ENCODE measurements around the gene KRTCAP2. TPM values are rescaled to one million over a fixed set of nuclear protein-coding genes. Genes with fewer than 3 reads are reported as not detected.

KRTCAP2 gene
- polyA plus RNA-seq, 1 of the 3 experiments (the other 2 are of a cell fraction), result 238 TPM

DNA sequence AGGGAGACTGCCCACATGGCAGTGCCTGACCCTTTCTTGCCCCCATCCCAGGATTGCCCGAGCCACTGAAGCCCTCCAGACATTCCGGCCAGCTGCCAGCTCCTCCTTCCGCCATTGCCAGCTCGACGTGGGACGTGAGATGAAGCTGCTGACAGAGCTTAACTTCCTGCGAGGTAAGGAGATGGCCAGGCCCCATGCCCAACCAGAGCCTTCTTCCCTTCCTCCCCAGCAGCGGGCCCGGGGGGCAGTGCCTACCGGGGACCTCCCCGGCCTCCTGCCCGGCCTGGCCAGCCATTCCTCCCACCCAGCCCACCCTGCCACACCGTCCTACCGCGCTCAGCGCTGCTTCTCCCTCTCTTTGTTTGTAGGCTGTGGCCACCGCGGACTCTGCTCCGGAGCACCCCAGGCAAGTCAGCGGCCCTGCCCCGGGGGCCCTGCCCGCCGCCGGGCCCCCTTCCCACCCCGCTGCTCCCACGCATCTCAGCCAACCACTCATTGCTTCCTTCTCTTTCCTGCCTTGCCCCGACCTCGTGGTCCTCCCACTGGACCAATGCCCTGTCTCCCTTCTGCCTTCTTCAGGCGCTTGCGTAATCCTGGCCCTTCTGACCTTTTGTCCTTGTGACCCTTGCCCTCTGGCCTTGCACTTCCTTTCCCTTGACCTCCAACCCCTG, 5.5 kb upstream of the KRTCAP2 start:
- Histone ChIP-seq H4K20me1 (ENCODE audit: insufficient read depth) (no peaks in the 10 kb centered on the region), H3K4me2 (no peak overlapping the region), H2AFZ (ENCODE audit: low read depth) (no peak overlapping the region), H3K9me3 (no peaks in the 10 kb centered on the region), H3K9me2 (no peaks in the 10 kb centered on the region), H3K27me3 (ENCODE audit: insufficient read depth) (no peaks in the 10 kb centered on the region), H3F3A (replicated peaks; ENCODE audit: insufficient read depth) (peaks cover 15% of the 10 kb centered on the region), H3K36me3 (replicated peaks in 1 of 2; ENCODE audit: control insufficient read depth in 1 of 2, insufficient read depth in 2 of 2, low read length in 1 of 2) (peaks cover 20 to 44% of the 10 kb centered on the region in 2 experiments), H3K27ac (ENCODE audit: low read depth in 2 of 2, low read length in 1 of 2) (no peak overlapping the region), H3K79me2 (ENCODE audit: insufficient read depth) (peaks cover 12% of the 10 kb centered on the region; the same call in 1 of the 2 replicates), H3K4me1 (ENCODE audit: control insufficient read depth in 1 of 2, insufficient read depth in 2 of 2, low read depth in 1 of 2, low read length in 1 of 2) (peaks cover 0 to 24% of the 10 kb centered on the region in 2 experiments; a peak in 2 of 4 replicates), H3K9ac (no peak overlapping the region), H3K4me3 (ENCODE audit: low read depth in 2 of 2, low read length in 1 of 2) (no peak overlapping the region)
- TF ChIP-seq EZH2phosphoT487 (IDR thresholded peaks at IDR 0.05; ENCODE audit: borderline replicate concordance, low read depth), result no peak
- TF ChIP-seq, protein P1, sequence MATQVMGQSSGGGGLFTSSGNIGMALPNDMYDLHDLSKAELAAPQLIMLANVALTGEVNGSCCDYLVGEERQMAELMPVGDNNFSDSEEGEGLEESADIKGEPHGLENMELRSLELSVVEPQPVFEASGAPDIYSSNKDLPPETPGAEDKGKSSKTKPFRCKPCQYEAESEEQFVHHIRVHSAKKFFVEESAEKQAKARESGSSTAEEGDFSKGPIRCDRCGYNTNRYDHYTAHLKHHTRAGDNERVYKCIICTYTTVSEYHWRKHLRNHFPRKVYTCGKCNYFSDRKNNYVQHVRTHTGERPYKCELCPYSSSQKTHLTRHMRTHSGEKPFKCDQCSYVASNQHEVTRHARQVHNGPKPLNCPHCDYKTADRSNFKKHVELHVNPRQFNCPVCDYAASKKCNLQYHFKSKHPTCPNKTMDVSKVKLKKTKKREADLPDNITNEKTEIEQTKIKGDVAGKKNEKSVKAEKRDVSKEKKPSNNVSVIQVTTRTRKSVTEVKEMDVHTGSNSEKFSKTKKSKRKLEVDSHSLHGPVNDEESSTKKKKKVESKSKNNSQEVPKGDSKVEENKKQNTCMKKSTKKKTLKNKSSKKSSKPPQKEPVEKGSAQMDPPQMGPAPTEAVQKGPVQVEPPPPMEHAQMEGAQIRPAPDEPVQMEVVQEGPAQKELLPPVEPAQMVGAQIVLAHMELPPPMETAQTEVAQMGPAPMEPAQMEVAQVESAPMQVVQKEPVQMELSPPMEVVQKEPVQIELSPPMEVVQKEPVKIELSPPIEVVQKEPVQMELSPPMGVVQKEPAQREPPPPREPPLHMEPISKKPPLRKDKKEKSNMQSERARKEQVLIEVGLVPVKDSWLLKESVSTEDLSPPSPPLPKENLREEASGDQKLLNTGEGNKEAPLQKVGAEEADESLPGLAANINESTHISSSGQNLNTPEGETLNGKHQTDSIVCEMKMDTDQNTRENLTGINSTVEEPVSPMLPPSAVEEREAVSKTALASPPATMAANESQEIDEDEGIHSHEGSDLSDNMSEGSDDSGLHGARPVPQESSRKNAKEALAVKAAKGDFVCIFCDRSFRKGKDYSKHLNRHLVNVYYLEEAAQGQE (IDR thresholded peaks at IDR 0.05; ENCODE audit: low read depth, low read length), result no peak
- DNase-seq, result no peak
- ChIA-PET CTCF (interaction anchor here (1.2 to 9.6 kb wide), 9 partner anchors 8 to 94 kb away, joined by 3 to 203 read pairs (median 10); partner anchors contain the start of gene THBS3), POLR2A (interaction anchor here (1.8 kb wide), 1 partner anchor 15 kb away, joined by 6 read pairs; no protein-coding TSS in a partner anchor)
- WGBS (ENCODE audit: low lambda C conversion rate), result 91% methylated on average over 21 of the region's 30 CpGs

DNA sequence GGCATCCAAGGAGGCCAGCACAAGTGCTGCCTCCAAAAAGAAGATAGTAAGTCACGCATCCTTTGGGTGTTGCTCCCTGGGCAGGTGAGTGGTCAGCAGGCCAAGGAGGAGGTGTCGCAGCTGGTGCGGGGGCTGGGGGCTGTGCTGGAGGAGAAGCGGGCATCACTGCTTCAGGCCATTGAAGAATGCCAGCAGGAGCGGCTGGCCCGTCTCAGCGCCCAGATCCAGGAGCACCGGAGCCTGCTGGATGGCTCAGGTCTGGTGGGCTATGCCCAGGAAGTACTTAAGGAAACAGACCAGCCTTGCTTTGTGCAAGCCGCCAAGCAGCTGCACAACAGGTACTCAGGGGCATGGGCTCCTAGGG, 4.8 kb upstream of the KRTCAP2 start:
- no peaks in the 10 kb centered on the region for H4K20me1 ChIP-seq (ENCODE audit: insufficient read depth)
- H3K9me2 ChIP-seq, result no peaks in the 10 kb centered on the region
- no peak overlapping the region for H3K4me3 ChIP-seq (ENCODE audit: low read depth in 2 of 2, low read length in 1 of 2)
- no peak overlapping the region for H3K4me2 ChIP-seq
- ChIA-PET POLR2A (interaction anchor here (1.8 kb wide), 1 partner anchor 16 kb away, joined by 6 read pairs; no protein-coding TSS in a partner anchor), CTCF (interaction anchor here (0.8 to 9.6 kb wide), 13 partner anchors 8 to 179 kb away, joined by 3 to 203 read pairs (median 8); partner anchors contain the start of gene THBS3)
- H2AFZ ChIP-seq (ENCODE audit: low read depth), result no peak overlapping the region
- peaks cover 20% of the 10 kb centered on the region for H3F3A ChIP-seq (replicated peaks; ENCODE audit: insufficient read depth)
- DNase-seq, result no peak
- H3K9ac ChIP-seq, result no peak overlapping the region
- H3K9me3 ChIP-seq, result no peaks in the 10 kb centered on the region
- H3K27me3 ChIP-seq (ENCODE audit: insufficient read depth), result no peaks in the 10 kb centered on the region
- peaks cover 20 to 44% of the 10 kb centered on the region in 2 experiments for H3K36me3 ChIP-seq (replicated peaks in 1 of 2; ENCODE audit: control insufficient read depth in 1 of 2, insufficient read depth in 2 of 2, low read length in 1 of 2)
- H3K27ac ChIP-seq (ENCODE audit: low read depth in 2 of 2, low read length in 1 of 2), result no peak overlapping the region
- TF ChIP-seq NRF1 (IDR thresholded peaks at IDR 0.05; ENCODE audit: low read depth, low read length) (no peak), RXRA (IDR thresholded peaks at IDR 0.05; ENCODE audit: borderline replicate concordance, low read depth) (no peak)
- TF ChIP-seq, protein P2, sequence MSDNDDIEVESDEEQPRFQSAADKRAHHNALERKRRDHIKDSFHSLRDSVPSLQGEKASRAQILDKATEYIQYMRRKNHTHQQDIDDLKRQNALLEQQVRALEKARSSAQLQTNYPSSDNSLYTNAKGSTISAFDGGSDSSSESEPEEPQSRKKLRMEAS (IDR thresholded peaks at IDR 0.05; ENCODE audit: low read depth), result no peak
- 99% methylated on average over 9 of the region's 9 CpGs for WGBS (ENCODE audit: low lambda C conversion rate)
- H3K79me2 ChIP-seq (ENCODE audit: insufficient read depth), result peaks cover 13% of the 10 kb centered on the region; the same call in 1 of the 2 replicates
- H3K4me1 ChIP-seq (ENCODE audit: control insufficient read depth in 1 of 2, insufficient read depth in 2 of 2, low read depth in 1 of 2, low read length in 1 of 2), result peaks cover 0 to 27% of the 10 kb centered on the region in 2 experiments; a peak in 2 of 4 replicates
